Left lung (tissue), 10 donors: ENCODE measurements around the gene PLOD2. TPM values are rescaled to one million over a fixed set of nuclear protein-coding genes. Genes with fewer than 3 reads are reported as not detected.

ENCODE experiments used
- ATAC-seq: fragments of 200-7000 bp; cut with Tn5 transposase; one replicate; pipeline ENCODE4 v1.9.1; 2020; ENCODE audit warnings: moderate library complexity
- DNase-seq, 4 donors: peaks; one replicate each; pipeline ENCODE4 v3.0.0-alpha.2; 2013 to 2020
- H3K27ac ChIP-seq, 2 donors: fragments of 200-600 bp; sonication (generic) in 1 of 2; one replicate each; pipeline versions ENCODE4 v1.5.0 to v1.8.0; 2020 to 2021
- H3K27me3 ChIP-seq, 2 donors: fragments of 200-600 bp; sonication (generic) in 1 of 2; one replicate each; pipeline versions ENCODE4 v1.5.0 to v1.8.0; 2020 to 2021
- H3K36me3 ChIP-seq, 2 donors: fragments of 200-600 bp; sonication (generic) in 1 of 2; one replicate each; pipeline versions ENCODE4 v1.5.0 to v1.8.0; 2020 to 2021
- H3K4me1 ChIP-seq, 2 donors: fragments of 200-600 bp; one replicate each; pipeline ENCODE4 v1.8.0; 2021
- H3K4me3 ChIP-seq, 2 donors: fragments of 200-600 bp; sonication (generic) in 1 of 2; one replicate each; pipeline versions ENCODE4 v1.5.0 to v1.8.0; 2020 to 2021; ENCODE audit warnings: mild to moderate bottlenecking in 1 of 2
- H3K9me3 ChIP-seq, 2 donors: fragments of 200-600 bp; sonication (generic) in 1 of 2; one replicate each; pipeline versions ENCODE4 v1.5.0 to v1.8.0; 2020 to 2021
- CTCF ChIP-seq, 2 donors: fragments of 200-600 bp; sonication (generic) in 1 of 2; IDR thresholded peaks; one replicate each; pipeline versions ENCODE4 v1.5.0 to v1.8.0; 2021; ENCODE audit warnings: antibody characterized with exemption in 2 of 2
- intact Hi-C, 2 donors: fragments of 100-400 bp; cut with DNase I; formaldehyde crosslinking; loops; one replicate each; pipeline versions ENCODE4 v1.11.2 to v1.14.2; 2022
- polyA plus RNA-seq, 6 donors: library from polyadenylated mRNA; unstranded; fragments of 120-200 nt; gene quantifications; one replicate each; pipeline ENCODE4 v1.2.1, GENCODE V29; 2013; ENCODE audit not compliant: insufficient read length in 6 of 6
- total RNA-seq, 2 donors: library from RNA; stranded (reverse); fragmentation: NEBNext Ultra II Directional; extraction: Animal tissue kit (Norgen Biotek cat#: 25700); gene quantifications; one replicate each; pipeline ENCODE4 v1.2.1, GENCODE V29; 2021
- donor health status: DM: no; HTN: yes; CAD: no.
- donor health status: DM: no; HTN: no; CAD: no.

The PLOD2 gene
- total and polyA plus RNA-seq, 8 donors = 41.9 to 98.6 (median 69.1) TPM

DNA sequence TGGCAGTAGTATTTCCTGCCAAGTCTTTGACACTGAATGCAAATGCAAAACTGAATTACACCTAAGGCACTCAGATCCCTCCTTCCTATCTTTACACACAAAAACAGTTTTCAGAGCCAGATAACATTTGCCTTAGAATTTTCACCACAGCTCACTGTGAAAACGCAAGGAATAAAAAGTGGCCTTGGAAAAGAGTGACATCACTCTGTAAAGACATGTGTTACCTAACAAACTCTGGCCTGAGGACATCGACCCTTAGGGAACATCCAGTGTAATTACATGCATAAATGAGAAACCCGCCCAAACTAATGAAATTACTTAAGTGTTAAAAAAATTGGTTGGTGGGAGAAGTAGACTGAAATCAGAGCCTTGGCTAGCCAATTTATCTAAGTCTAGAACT lies 88.9 kb downstream of the PLOD2 start:
- no peak for TF ChIP-seq CTCF (IDR thresholded peaks at IDR 0.05)
- Histone ChIP-seq H3K4me1 (peaks cover 0 to 5% of the 10 kb centered on the region in 2 donors), H3K36me3 (no peaks in the 10 kb centered on the region), H3K27ac (no peak overlapping the region), H3K27me3 (no peaks in the 10 kb centered on the region), H3K4me3 (no peak overlapping the region), H3K9me3 (no peaks in the 10 kb centered on the region)
- ATAC-seq (no peak), DNase-seq (no peak)
- intact Hi-C loops = no loop called here

- DNase-seq (no peak), ATAC-seq (peak; percentile 33)
- H3K27me3 ChIP-seq = no peaks in the 10 kb centered on the region
- intact Hi-C loops = no loop called here
- peaks cover 0 to 5% of the 10 kb centered on the region in 2 donors for H3K4me1 ChIP-seq
- no peaks in the 10 kb centered on the region for H3K36me3 ChIP-seq
- no peak for TF ChIP-seq CTCF (IDR thresholded peaks at IDR 0.05)
- H3K27ac ChIP-seq = no peak overlapping the region
- no peaks in the 10 kb centered on the region for H3K9me3 ChIP-seq
- H3K4me3 ChIP-seq = no peak overlapping the region
These were observed 89.4 kb downstream of the PLOD2 start for GRCh38 chr3:146071632-146072031.

DNA sequence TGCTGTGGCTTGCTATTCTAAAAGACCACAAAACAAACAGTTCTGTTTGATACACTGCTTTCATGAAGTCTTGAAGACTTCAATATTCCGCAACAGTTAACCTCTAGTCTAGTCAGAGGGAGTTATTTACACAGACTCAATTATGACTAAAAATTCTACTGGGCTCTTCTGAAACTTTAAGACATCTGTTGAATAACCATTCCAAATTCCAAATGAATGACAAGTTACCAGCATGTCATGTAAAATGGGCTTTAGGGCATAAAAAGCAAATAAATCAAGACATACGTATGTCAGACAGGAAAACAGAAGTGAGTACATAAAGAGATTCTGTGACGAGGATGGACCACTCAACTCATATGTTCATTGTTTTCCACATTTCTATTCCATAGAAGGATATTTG lies 93.9 kb downstream of the PLOD2 start:
- Histone ChIP-seq H3K4me3 (no peak overlapping the region), H3K27me3 (no peaks in the 10 kb centered on the region), H3K27ac (no peak overlapping the region), H3K36me3 (no peaks in the 10 kb centered on the region), H3K4me1 (peaks cover 0 to 5% of the 10 kb centered on the region in 2 donors), H3K9me3 (no peaks in the 10 kb centered on the region)
- no peak for TF ChIP-seq CTCF (IDR thresholded peaks at IDR 0.05)
- DNase-seq = no peak
- intact Hi-C loops = loop anchor here in 1 of 2 donors (10.0 kb wide), 2 partner anchors 108 to 258 kb away; no protein-coding TSS in a partner anchor
- peak; percentile 22 for ATAC-seq

DNA sequence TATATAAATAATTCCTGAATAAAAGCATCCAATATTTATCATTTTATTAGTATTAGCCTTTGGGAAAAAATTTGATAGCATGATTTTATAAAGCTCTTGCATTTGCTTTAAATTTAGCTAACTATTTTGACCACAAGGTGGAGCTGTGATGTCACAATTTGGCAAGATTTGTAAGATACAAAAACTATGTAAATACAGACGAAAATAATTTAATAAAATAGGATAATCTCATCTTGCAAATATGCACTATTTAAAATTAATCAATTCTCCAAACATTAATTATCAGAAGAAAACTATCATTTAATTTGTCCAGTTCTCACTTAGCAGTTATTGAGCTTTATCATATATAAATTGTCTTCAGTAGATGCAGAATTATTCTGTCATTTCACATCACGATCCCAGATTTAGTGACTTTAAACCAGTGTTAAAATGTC lies 95.4 kb downstream of the PLOD2 start:
- Histone ChIP-seq H3K36me3 (no peaks in the 10 kb centered on the region), H3K4me1 (no peaks in the 10 kb centered on the region), H3K9me3 (no peaks in the 10 kb centered on the region), H3K4me3 (no peak overlapping the region), H3K27me3 (no peaks in the 10 kb centered on the region), H3K27ac (no peak overlapping the region)
- intact Hi-C loops = loop anchor here in 1 of 2 donors (10.0 kb wide), 2 partner anchors 109 to 259 kb away; no protein-coding TSS in a partner anchor
- peak; percentile 40 for ATAC-seq
- DNase-seq = peak in 2 of 4 donors; percentile 49 to 76
- peak; percentile 59 to 69 for TF ChIP-seq CTCF (IDR thresholded peaks at IDR 0.05)

DNA sequence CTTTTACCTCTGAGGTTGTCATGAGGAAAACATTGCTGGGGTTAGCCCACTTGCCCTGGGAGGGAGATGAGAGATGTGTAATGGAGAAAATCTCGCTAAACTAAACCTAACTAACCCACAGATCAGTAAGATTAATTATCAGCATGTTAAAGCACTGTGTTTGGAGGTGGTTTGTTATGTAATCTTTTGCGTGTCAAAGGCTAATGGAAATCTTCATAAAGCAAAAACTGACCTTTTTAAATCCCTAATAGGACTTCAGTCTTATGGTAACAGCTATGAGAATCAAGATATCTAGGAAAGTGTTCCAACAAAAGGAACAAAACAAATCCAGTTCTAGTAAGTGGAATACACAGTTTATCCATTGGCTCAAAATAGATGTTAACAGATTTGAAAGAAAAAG lies 102.7 kb downstream of the PLOD2 start:
- no peak for TF ChIP-seq CTCF (IDR thresholded peaks at IDR 0.05)
- intact Hi-C loops = no loop called here

More for the DNA sequence above, 102.7 kb downstream of the PLOD2 start:
- Histone ChIP-seq H3K4me3 (no peak overlapping the region), H3K27ac (no peak overlapping the region), H3K36me3 (no peaks in the 10 kb centered on the region), H3K4me1 (no peaks in the 10 kb centered on the region), H3K9me3 (no peaks in the 10 kb centered on the region), H3K27me3 (no peaks in the 10 kb centered on the region)
- ATAC-seq (no peak), DNase-seq (no peak)
